Lower lobe of right lung (tissue), 2 donors: Measurements from ENCODE around the gene SMYD3. TPM values are rescaled to one million over a fixed set of nuclear protein-coding genes. Genes with fewer than 3 reads are reported as not detected.

Source experiments
- ATAC-seq, 2 donors: fragments of 200-7000 bp; cut with Tn5 transposase; one replicate each; pipeline ENCODE4 v1.9.1; 2020 to 2022; ENCODE audit warnings: mild to moderate bottlenecking in 2 of 2, moderate library complexity in 2 of 2
- DNase-seq: peaks from one replicate; pipeline ENCODE4 v3.0.0-alpha.2; 2020
- H3K27ac ChIP-seq: fragments of 200-600 bp; one replicate; pipeline ENCODE4 v1.8.0; 2022
- H3K27me3 ChIP-seq: fragments of 200-600 bp; one replicate; pipeline ENCODE4 v1.8.0; 2022; ENCODE audit warnings: low read depth
- H3K36me3 ChIP-seq: fragments of 200-600 bp; one replicate; pipeline ENCODE4 v1.8.0; 2022; ENCODE audit warnings: mild to moderate bottlenecking
- H3K4me1 ChIP-seq: fragments of 200-600 bp; one replicate; pipeline ENCODE4 v1.8.0; 2022
- H3K4me3 ChIP-seq: fragments of 200-600 bp; one replicate; pipeline ENCODE4 v1.8.0; 2022; ENCODE audit warnings: mild to moderate bottlenecking
- H3K9me3 ChIP-seq: fragments of 200-600 bp; one replicate; pipeline ENCODE4 v1.8.0; 2022
- CTCF ChIP-seq: fragments of 200-600 bp; IDR thresholded peaks from one replicate; pipeline ENCODE4 v1.8.0; 2022; ENCODE audit warnings: antibody characterized with exemption, mild to moderate bottlenecking
- intact Hi-C: fragments of 100-400 bp; cut with DNase I; formaldehyde crosslinking; loops from one replicate; pipeline ENCODE4 v1.11.0; 2022
- total RNA-seq: library from RNA; stranded (reverse); fragmentation: NEBNext Ultra II Directional; extraction: Animal tissue kit (Norgen Biotek cat#: 25700); gene quantifications from one replicate; pipeline ENCODE4 v1.2.1, GENCODE V29; 2021
- donor health status: DM: no; HTN: yes; CAD: no; lungs with severe emphysema.

The SMYD3 gene
- total RNA-seq, 1 donor from 2014 or later: 20.5 TPM

- Histone ChIP-seq H3K4me3 (no peak overlapping the region), H3K4me1 (no peaks in the 10 kb centered on the region), H3K9me3 (no peaks in the 10 kb centered on the region), H3K36me3 (peaks cover 5% of the 10 kb centered on the region), H3K27ac (no peak overlapping the region), H3K27me3 (no peaks in the 10 kb centered on the region)
- TF ChIP-seq CTCF: no peak
- DNase-seq: no peak
- intact Hi-C loops: no loop called here
- no peak for ATAC-seq
Measured at GRCh38 chr1:245763873-245764331, 743.2 kb downstream of the SMYD3 start.

DNA sequence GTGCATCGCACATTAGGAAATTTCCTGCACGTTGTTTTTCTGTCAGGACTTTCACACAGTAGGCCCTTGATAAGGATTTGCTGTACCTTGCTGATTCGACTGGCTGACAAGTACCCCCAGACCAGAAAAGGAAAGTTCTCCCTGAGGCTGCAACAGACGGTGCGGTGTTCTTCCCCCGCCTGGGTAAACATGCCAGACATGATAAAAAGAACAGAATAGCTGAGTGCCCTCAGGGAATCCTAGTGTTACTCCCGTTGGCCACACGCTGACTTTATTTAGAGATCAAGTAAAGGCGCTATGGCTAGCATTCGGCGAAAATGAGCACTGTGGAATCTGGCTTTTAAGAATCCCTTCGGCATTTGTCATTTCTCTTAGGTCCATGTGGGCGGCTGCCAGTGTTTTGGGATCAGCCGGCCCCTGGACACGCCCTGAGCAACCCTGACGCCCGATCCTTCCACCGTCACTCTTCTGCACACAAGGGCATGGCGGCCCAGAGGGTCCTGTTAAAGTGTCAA is 744.6 kb downstream of the SMYD3 start:
- H3K36me3 ChIP-seq: peaks cover 5% of the 10 kb centered on the region
- intact Hi-C loops: no loop called here
- H3K27me3 ChIP-seq: no peaks in the 10 kb centered on the region
- ATAC-seq: no peak
- DNase-seq: no peak
- no peaks in the 10 kb centered on the region for H3K4me1 ChIP-seq
- H3K9me3 ChIP-seq: no peaks in the 10 kb centered on the region
- no peak overlapping the region for H3K27ac ChIP-seq
- no peak overlapping the region for H3K4me3 ChIP-seq
- no peak for TF ChIP-seq CTCF

DNA sequence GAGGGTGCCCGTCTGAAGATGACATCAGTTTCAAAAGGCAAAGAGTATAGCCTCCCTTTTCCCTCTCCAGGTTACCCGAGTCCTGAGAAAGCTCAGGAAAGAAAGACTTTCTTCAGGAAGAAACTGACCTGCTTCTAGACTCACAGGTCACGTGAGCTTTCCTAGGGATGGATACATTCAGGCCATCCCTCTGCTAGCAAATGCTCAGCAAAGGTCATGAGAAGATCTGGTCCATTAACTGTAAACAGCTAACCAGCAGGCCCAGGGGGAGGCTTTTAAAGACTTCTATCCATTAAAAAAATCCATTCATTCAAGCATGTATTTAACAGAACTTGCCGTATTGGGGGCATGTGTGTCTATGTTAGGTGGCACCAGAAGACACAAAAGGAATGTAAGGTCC is 746.8 kb downstream of the SMYD3 start:
- Histone ChIP-seq H3K27ac (no peak overlapping the region), H3K27me3 (no peaks in the 10 kb centered on the region), H3K4me3 (no peak overlapping the region), H3K9me3 (peaks cover 6% of the 10 kb centered on the region), H3K36me3 (peaks cover 5% of the 10 kb centered on the region), H3K4me1 (no peaks in the 10 kb centered on the region)
- DNase-seq (no peak), ATAC-seq (no peak)
- intact Hi-C loops: no loop called here
- no peak for TF ChIP-seq CTCF

DNA sequence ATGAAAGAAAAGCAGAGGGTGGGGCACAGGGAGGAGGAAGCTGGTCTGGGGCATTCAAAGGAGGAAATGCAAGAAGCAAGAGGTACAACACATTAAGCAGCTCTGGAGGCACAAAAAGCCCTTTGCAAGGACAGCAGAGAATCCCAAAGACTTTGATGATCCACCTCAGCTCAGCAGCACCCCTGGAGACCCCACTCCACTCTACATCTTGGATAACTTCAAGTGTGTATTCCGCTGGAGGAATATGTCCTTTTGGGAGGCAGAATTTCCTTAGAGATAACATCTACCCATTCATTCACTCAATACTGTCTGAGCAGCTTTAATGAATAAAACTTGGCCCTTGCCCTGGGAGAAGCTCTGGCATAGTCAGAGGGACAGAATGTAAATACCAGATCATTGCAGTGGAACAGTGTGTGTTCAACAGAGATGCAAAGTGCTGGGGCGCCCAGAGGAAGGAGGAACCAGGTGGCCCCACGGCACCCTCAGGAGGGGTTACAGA is 752.6 kb downstream of the SMYD3 start:
- no peak for TF ChIP-seq CTCF
- H3K36me3 ChIP-seq: no peaks in the 10 kb centered on the region
- intact Hi-C loops: no loop called here
- H3K9me3 ChIP-seq: peaks cover 8% of the 10 kb centered on the region
- DNase-seq (no peak), ATAC-seq (no peak)
- no peak overlapping the region for H3K27ac ChIP-seq
- H3K4me3 ChIP-seq: no peak overlapping the region
- no peaks in the 10 kb centered on the region for H3K4me1 ChIP-seq
- no peaks in the 10 kb centered on the region for H3K27me3 ChIP-seq

DNA sequence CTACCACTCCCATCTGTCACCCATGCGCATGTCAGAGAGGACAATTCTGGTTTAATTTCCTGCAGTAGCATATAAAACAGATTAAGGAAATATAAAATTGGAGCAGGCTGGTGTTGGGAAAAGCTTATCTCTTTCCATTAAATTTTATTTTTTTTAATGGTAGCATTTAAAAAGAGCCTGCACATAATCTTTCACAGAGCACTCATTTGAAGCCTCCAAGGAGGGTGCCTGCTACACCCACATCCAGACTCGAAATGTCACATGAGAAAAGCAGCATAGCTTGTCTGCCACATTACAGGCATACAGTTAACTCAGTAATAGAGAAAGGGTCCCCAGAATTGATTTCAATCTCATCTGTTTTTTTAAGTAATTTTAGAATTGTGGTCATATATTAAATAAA is 753.3 kb downstream of the SMYD3 start:
- Histone ChIP-seq H3K4me3 (no peak overlapping the region), H3K27me3 (no peaks in the 10 kb centered on the region), H3K27ac (no peak overlapping the region), H3K4me1 (no peaks in the 10 kb centered on the region), H3K36me3 (no peaks in the 10 kb centered on the region), H3K9me3 (peaks cover 8% of the 10 kb centered on the region)
- no peak for ATAC-seq
- intact Hi-C loops: no loop called here
- TF ChIP-seq CTCF: no peak
- DNase-seq: no peak

DNA sequence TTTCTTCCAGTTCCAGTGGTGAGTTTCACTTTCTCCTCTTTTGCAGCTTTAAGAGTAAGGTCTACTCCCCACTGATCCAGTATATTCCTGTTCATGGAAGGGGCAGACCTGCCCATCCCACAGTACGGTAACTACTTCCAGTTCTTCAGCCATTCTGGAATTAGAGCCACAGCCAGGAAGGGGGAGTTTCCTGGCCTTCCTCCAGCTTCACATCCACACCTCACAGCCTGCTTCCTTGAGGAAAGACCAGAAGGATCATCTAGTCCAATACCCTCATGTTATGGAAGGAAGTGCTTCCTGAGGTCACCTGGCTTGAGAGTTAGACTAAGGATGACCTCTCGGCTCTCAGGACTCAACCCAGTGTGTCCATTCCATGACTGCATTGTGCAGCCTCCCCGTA is 754.5 kb downstream of the SMYD3 start:
- ATAC-seq: no peak
- DNase-seq: no peak
- Histone ChIP-seq H3K9me3 (peaks cover 8% of the 10 kb centered on the region), H3K4me1 (no peaks in the 10 kb centered on the region), H3K36me3 (no peaks in the 10 kb centered on the region), H3K27me3 (no peaks in the 10 kb centered on the region), H3K27ac (no peak overlapping the region), H3K4me3 (no peak overlapping the region)
- intact Hi-C loops: no loop called here
- no peak for TF ChIP-seq CTCF
